ENCODE results near the gene FBXW4.

FBXW4 gene

GRCh38 chr10:101694674-101695403 lies at the start of gene FBXW4:
TSS of gene FBXW4 (minus strand) at chr10:101695170. CDS start at chr10:101695105, 65 bp downstream.
- FAIRE-seq, result no peak

- no peak for FAIRE-seq
Observed at GRCh38 chr10:101744267-101744666, 49.3 kb upstream of the FBXW4 start.

- no peak for FAIRE-seq
Observed at GRCh38 chr10:101741938-101742337, 47.0 kb upstream of the FBXW4 start.

GRCh38 chr10:101736666-101737065 lies 41.7 kb upstream of the FBXW4 start:
- FAIRE-seq, result no peak

GRCh38 chr10:101732096-101732495 lies 37.1 kb upstream of the FBXW4 start:
- no peak for FAIRE-seq

- no peak for FAIRE-seq
Observed at GRCh38 chr10:101726115-101726387, 31.1 kb upstream of the FBXW4 start.

- no peak for FAIRE-seq
Observed at GRCh38 chr10:101725296-101726114, 30.5 kb upstream of the FBXW4 start.

GRCh38 chr10:101724446-101724845 lies 29.5 kb upstream of the FBXW4 start:
- FAIRE-seq, result no peak

- no peak for FAIRE-seq
Observed at GRCh38 chr10:101723176-101723575, 28.2 kb upstream of the FBXW4 start.

GRCh38 chr10:101721806-101722205 lies 26.8 kb upstream of the FBXW4 start:
- no peak for FAIRE-seq

GRCh38 chr10:101720606-101721230 lies 25.7 kb upstream of the FBXW4 start:
- no peak for FAIRE-seq

GRCh38 chr10:101718690-101719275 lies 23.8 kb upstream of the FBXW4 start:
- FAIRE-seq, result no peak

GRCh38 chr10:101716891-101717659 lies 22.1 kb upstream of the FBXW4 start:
- no peak for FAIRE-seq

GRCh38 chr10:101712997-101713396 lies 18.0 kb upstream of the FBXW4 start:
- FAIRE-seq, result no peak

- FAIRE-seq, result no peak
Observed at GRCh38 chr10:101710793-101711192, 15.8 kb upstream of the FBXW4 start.

GRCh38 chr10:101710059-101710695 lies 15.2 kb upstream of the FBXW4 start:
- FAIRE-seq, result no peak

- no peak for FAIRE-seq
Observed at GRCh38 chr10:101709359-101710058, 14.5 kb upstream of the FBXW4 start.

- no peak for FAIRE-seq
Observed at GRCh38 chr10:101708870-101709269, 13.9 kb upstream of the FBXW4 start.

- FAIRE-seq, result no peak
Observed at GRCh38 chr10:101708073-101708472, 13.1 kb upstream of the FBXW4 start.

GRCh38 chr10:101704331-101704730 lies 9.4 kb upstream of the FBXW4 start:
- no peak for FAIRE-seq

GRCh38 chr10:101696632-101697031 lies 1.7 kb upstream of the FBXW4 start:
- no peak for FAIRE-seq

Measured in endometrium (tissue), 2 donors.